Stomach (tissue), 4 donors: ENCODE results near the gene GALNT13.

Experiments used
- CTCF ChIP-seq, 7 experiments: fragments of 450-650 bp in 4 of 7; fragments of 200-600 bp in 3 of 7; sonication (generic) in 3 of 7; IDR thresholded peaks; one replicate each; pipeline ENCODE4 v1.5.1; 2016 to 2019; ENCODE audit warnings: antibody characterized with exemption in 7 of 7, control low read depth in 2 of 7, mild to moderate bottlenecking in 1 of 7
- POLR2A ChIP-seq, 4 donors: fragments of 450-650 bp; IDR thresholded peaks; one replicate each; pipeline ENCODE4 v1.6.1; 2016; ENCODE audit warnings: antibody characterized with exemption in 4 of 4, control low read depth in 2 of 4, mild to moderate bottlenecking in 1 of 4, moderate library complexity in 1 of 4

- no peak for TF ChIP-seq CTCF (IDR thresholded peaks at IDR 0.05)
- no peak for TF ChIP-seq POLR2A (IDR thresholded peaks at IDR 0.05)
Measured at GRCh38 chr2:154240316-154240715, 368.6 kb downstream of the GALNT13 start.
